Astrocyte (in vitro differentiated cells and primary cell): Measurements from ENCODE around the gene SREBF2. TPM values are rescaled to one million over a fixed set of nuclear protein-coding genes. Genes with fewer than 3 reads are reported as not detected.

ENCODE experiments used
- DNase-seq: peaks from one replicate; pipeline ENCODE4 v3.0.0-alpha.2; 2010; ENCODE audit warnings: low read depth
- FAIRE-seq: peaks from 2 replicates; lab custom pipeline; 2011; peaks lifted over from hg19 to GRCh38; lab: Jason Lieb, UNC
- H2AFZ ChIP-seq: 2 replicates; pipeline ENCODE4 v1.6.0; 2012; ENCODE audit warnings: low read depth, low read length, inconsistent platforms
- H3K27ac ChIP-seq: 2 replicates; pipeline ENCODE4 v1.5.1; 2011; ENCODE audit warnings: low read depth, low read length, inconsistent platforms
- H3K27me3 ChIP-seq: 2 replicates; pipeline ENCODE4 v1.6.0; 2011; ENCODE audit warnings: low read length, inconsistent platforms; ENCODE audit not compliant: insufficient read depth
- H3K36me3 ChIP-seq: 2 replicates; pipeline ENCODE4 v1.5.1; 2011; ENCODE audit warnings: low read length, inconsistent platforms; ENCODE audit not compliant: insufficient read depth
- H3K4me1 ChIP-seq: 2 replicates; pipeline ENCODE4 v1.5.1; 2011; ENCODE audit warnings: low read length, inconsistent platforms; ENCODE audit not compliant: insufficient read depth
- H3K4me2 ChIP-seq: 2 replicates; pipeline ENCODE4 v1.6.0; 2012; ENCODE audit warnings: low read length, inconsistent platforms
- H3K4me3 ChIP-seq: 2 replicates; pipeline ENCODE4 v1.5.1; 2011; ENCODE audit warnings: low read depth, mild to moderate bottlenecking, low read length, inconsistent platforms; ENCODE audit not compliant: insufficient read depth
- H3K79me2 ChIP-seq: 2 replicates; pipeline ENCODE4 v1.6.0; 2012; ENCODE audit warnings: mild to moderate bottlenecking, low read length, inconsistent platforms; ENCODE audit not compliant: insufficient read depth
- H3K9ac ChIP-seq: 2 replicates; pipeline ENCODE4 v1.6.0; 2012; ENCODE audit warnings: mild to moderate bottlenecking, low read length, inconsistent platforms
- H3K9me3 ChIP-seq: 2 replicates; pipeline ENCODE4 v1.5.1; 2012; ENCODE audit warnings: low read depth, mild to moderate bottlenecking, low read length, inconsistent platforms; ENCODE audit not compliant: insufficient read depth
- H4K20me1 ChIP-seq: 2 replicates; pipeline ENCODE4 v1.6.0; 2012; ENCODE audit warnings: low read length, inconsistent platforms; ENCODE audit not compliant: insufficient read depth
- H3K27ac Mint-ChIP-seq: one replicate; pipeline ENCODE4 v1.8.0; 2021; ENCODE audit warnings: mild to moderate bottlenecking, mixed read lengths; ENCODE audit not compliant: unreplicated experiment
- H3K27me3 Mint-ChIP-seq: one replicate; pipeline ENCODE4 v1.8.0; 2021; ENCODE audit warnings: low read depth, mixed read lengths; ENCODE audit not compliant: unreplicated experiment
- H3K36me3 Mint-ChIP-seq: one replicate; pipeline ENCODE4 v1.8.0; 2021; ENCODE audit warnings: low read depth, mixed read lengths; ENCODE audit not compliant: unreplicated experiment
- H3K4me1 Mint-ChIP-seq: one replicate; pipeline ENCODE4 v1.8.0; 2021; ENCODE audit warnings: low read depth, mixed read lengths; ENCODE audit not compliant: unreplicated experiment
- H3K4me3 Mint-ChIP-seq: one replicate; pipeline ENCODE4 v1.8.0; 2021; ENCODE audit warnings: mild to moderate bottlenecking, moderate library complexity, mixed read lengths; ENCODE audit not compliant: unreplicated experiment
- H3K9me3 Mint-ChIP-seq: one replicate; pipeline ENCODE4 v1.8.0; 2021; ENCODE audit warnings: mild to moderate bottlenecking, mixed read lengths; ENCODE audit not compliant: unreplicated experiment
- CTCF ChIP-seq: IDR thresholded peaks from 2 replicates; pipeline ENCODE4 v1.5.1; 2011; ENCODE audit warnings: low read depth, mild to moderate bottlenecking, inconsistent platforms, low read length, moderate library complexity; ENCODE audit not compliant: insufficient read depth
- EZH2 ChIP-seq: IDR thresholded peaks from 2 replicates; pipeline ENCODE4 v1.6.1; 2012; ENCODE audit warnings: mild to moderate bottlenecking, low read length, inconsistent platforms; ENCODE audit not compliant: insufficient read depth
- total RNA-seq: library from RNA; stranded (reverse); gene quantifications from 2 replicates; pipeline ENCODE4 v1.2.1, GENCODE V29; 2021

The SREBF2 gene
- total RNA-seq, 1 donor from 2014 or later, result 83.9 TPM

GRCh38 chr22:41932353-41932752 lies 99.4 kb downstream of the SREBF2 start:
- Histone ChIP-seq H3K27me3 (no peaks in the 10 kb centered on the region), H3K36me3 (no peaks in the 10 kb centered on the region), H2AFZ (no peak overlapping the region), H3K79me2 (no peaks in the 10 kb centered on the region), H3K9me3 (no peaks in the 10 kb centered on the region), H4K20me1 (no peaks in the 10 kb centered on the region), H3K4me2 (no peak overlapping the region), H3K4me1 (no peaks in the 10 kb centered on the region), H3K9ac (no peak overlapping the region), H3K27ac (no peak overlapping the region), H3K4me3 (no peak overlapping the region)
- Mint-ChIP-seq H3K27me3 (peaks cover 14% of the 10 kb centered on the region), H3K27ac (no peak overlapping the region), H3K36me3 (no peaks in the 10 kb centered on the region), H3K4me1 (peaks cover 3% of the 10 kb centered on the region), H3K9me3 (no peaks in the 10 kb centered on the region), H3K4me3 (no peak overlapping the region)
- DNase-seq (no peak), FAIRE-seq (no peak)
- no peak for TF ChIP-seq EZH2

GRCh38 chr22:41933411-41934177 lies 100.7 kb downstream of the SREBF2 start:
- H3K36me3 Mint-ChIP-seq, result no peaks in the 10 kb centered on the region
- TF ChIP-seq EZH2 (no peak), CTCF (no peak)

GRCh38 chr22:41934284-41935014 lies 101.5 kb downstream of the SREBF2 start:
- Histone ChIP-seq H3K27ac (no peak overlapping the region), H3K79me2 (no peaks in the 10 kb centered on the region), H3K36me3 (no peaks in the 10 kb centered on the region), H2AFZ (no peak overlapping the region), H3K9me3 (no peaks in the 10 kb centered on the region), H4K20me1 (no peaks in the 10 kb centered on the region), H3K4me3 (no peak overlapping the region), H3K4me2 (no peak overlapping the region), H3K4me1 (no peaks in the 10 kb centered on the region), H3K9ac (no peak overlapping the region), H3K27me3 (no peaks in the 10 kb centered on the region)
- no peak for FAIRE-seq
- no peak for TF ChIP-seq CTCF
- no peak for TF ChIP-seq EZH2
- H3K4me1 Mint-ChIP-seq, result no peaks in the 10 kb centered on the region
- peaks cover 2% of the 10 kb centered on the region for H3K27me3 Mint-ChIP-seq
- no peaks in the 10 kb centered on the region for H3K9me3 Mint-ChIP-seq
- no peak overlapping the region for H3K27ac Mint-ChIP-seq
- no peak overlapping the region for H3K4me3 Mint-ChIP-seq
- H3K36me3 Mint-ChIP-seq, result no peaks in the 10 kb centered on the region
- DNase-seq, result no peak

More at GRCh38 chr22:41933411-41934177, 100.7 kb downstream of the SREBF2 start:
- H3K4me3 Mint-ChIP-seq, result no peak overlapping the region
- no peak overlapping the region for H3K4me3 ChIP-seq
- H3K4me2 ChIP-seq, result no peak overlapping the region
- no peaks in the 10 kb centered on the region for H3K4me1 ChIP-seq
- no peak overlapping the region for H2AFZ ChIP-seq
- H3K27ac ChIP-seq, result no peak overlapping the region
- H3K4me1 Mint-ChIP-seq, result peaks cover 3% of the 10 kb centered on the region
- H3K27ac Mint-ChIP-seq, result no peak overlapping the region
- no peaks in the 10 kb centered on the region for H3K36me3 ChIP-seq
- no peaks in the 10 kb centered on the region for H3K9me3 ChIP-seq
- no peaks in the 10 kb centered on the region for H3K9me3 Mint-ChIP-seq
- no peak overlapping the region for H3K9ac ChIP-seq
- no peak for DNase-seq
- peaks cover 6% of the 10 kb centered on the region for H3K27me3 Mint-ChIP-seq
- no peaks in the 10 kb centered on the region for H4K20me1 ChIP-seq
- no peak for FAIRE-seq
- no peaks in the 10 kb centered on the region for H3K79me2 ChIP-seq
- H3K27me3 ChIP-seq, result no peaks in the 10 kb centered on the region
